Smooth muscle cell (in vitro differentiated cells): ENCODE measurements around the gene RBMS1. TPM values are rescaled to one million over a fixed set of nuclear protein-coding genes. Genes with fewer than 3 reads are reported as not detected.

Experiments
- DNase-seq: peaks from one replicate; lab custom pipeline; 2025; ENCODE audit not compliant: unreplicated experiment; lab: John Stamatoyannopoulos, UW
- H2AFZ ChIP-seq: fragments of 200-600 bp; sonication (generic); 2 replicates; pipeline ENCODE4 v1.6.0; 2016; ENCODE audit warnings: antibody characterized with exemption, low read depth, mild to moderate bottlenecking
- H3F3A ChIP-seq: fragments of 200-600 bp; sonication (generic); 2 replicates; pipeline ENCODE4 v1.6.0; 2017; ENCODE audit warnings: antibody characterized with exemption, low read depth
- H3K27ac ChIP-seq: fragments of 200-600 bp; sonication (generic); 2 replicates; pipeline ENCODE4 v1.5.1; 2016; ENCODE audit warnings: low read depth, mild to moderate bottlenecking
- H3K27me3 ChIP-seq: fragments of 200-600 bp; sonication (generic); 2 replicates; pipeline ENCODE4 v1.6.1; 2016; ENCODE audit warnings: low read depth, mild to moderate bottlenecking
- H3K36me3 ChIP-seq: fragments of 200-600 bp; sonication (generic); 2 replicates; pipeline ENCODE4 v1.5.1; 2016; ENCODE audit warnings: low read depth
- H3K4me1 ChIP-seq: fragments of 200-600 bp; sonication (generic); 2 replicates; pipeline ENCODE4 v1.5.1; 2016; ENCODE audit warnings: low read depth
- H3K4me2 ChIP-seq: fragments of 200-600 bp; sonication (generic); 2 replicates; pipeline ENCODE4 v1.6.0; 2016; ENCODE audit warnings: mild to moderate bottlenecking
- H3K4me3 ChIP-seq: fragments of 200-600 bp; sonication (generic); 2 replicates; pipeline ENCODE4 v1.5.1; 2016; ENCODE audit warnings: mild to moderate bottlenecking
- H3K79me2 ChIP-seq: fragments of 200-600 bp; sonication (generic); 2 replicates; pipeline ENCODE4 v1.6.0; 2016; ENCODE audit warnings: low read depth, mild to moderate bottlenecking
- H3K9ac ChIP-seq: fragments of 200-600 bp; sonication (generic); 2 replicates; pipeline ENCODE4 v1.6.0; 2016; ENCODE audit warnings: low read depth
- H3K9me3 ChIP-seq: fragments of 200-600 bp; sonication (generic); replicated peaks from 2 replicates; pipeline ENCODE4 v1.5.1; 2016; ENCODE audit warnings: low read depth
- H4K20me1 ChIP-seq: fragments of 200-600 bp; sonication (generic); 2 replicates; pipeline ENCODE4 v1.6.0; 2016; ENCODE audit warnings: low read depth
- CTCF ChIP-seq: fragments of 200-600 bp; sonication (generic); IDR thresholded peaks from 2 replicates; pipeline ENCODE4 v1.5.1; 2017; ENCODE audit warnings: borderline replicate concordance, mild to moderate bottlenecking, antibody characterized with exemption; ENCODE audit not compliant: insufficient read depth, poor library complexity, severe bottlenecking
- whole genome bisulfite sequencing: methylation state at CpG from one replicate; pipeline ENCODE4 v1.1.7; 2016; ENCODE audit warnings: low lambda C conversion rate; 5-methylcytosine and 5-hydroxymethylcytosine counted together
- polyA plus RNA-seq: library from polyadenylated mRNA; unstranded; fragments of >200 nt; fragmentation: Nextera tagmentation; extraction: Ambion mirVana; gene quantifications from 2 replicates; pipeline ENCODE4 v1.2.1, GENCODE V29; 2016
- total RNA-seq: library from RNA; depleted of rRNA; stranded (reverse); fragments of >200 nt; gene quantifications from 2 replicates; pipeline ENCODE4 v1.2.3, GENCODE V29; 2014

The RBMS1 gene
- 142 and 160 TPM in 2 replicates for total RNA-seq
- polyA plus RNA-seq = 103 and 116 TPM in 2 replicates

- DNase-seq = peak; percentile 23
- Histone ChIP-seq H3K79me2 (peaks cover 52% of the 10 kb centered on the region), H3K36me3 (no peaks in the 10 kb centered on the region), H2AFZ (peak within 1 kb of the TSS; percentile 73), H3K4me2 (peak within 1 kb of the TSS; percentile 100), H3K9ac (peak within 1 kb of the TSS; percentile 99), H4K20me1 (peaks cover 32% of the 10 kb centered on the region), H3F3A (no peaks in the 10 kb centered on the region), H3K4me1 (peaks cover 12% of the 10 kb centered on the region), H3K27ac (peak within 1 kb of the TSS; percentile 99), H3K27me3 (no peaks in the 10 kb centered on the region), H3K4me3 (peak within 1 kb of the TSS; percentile 99), H3K9me3 (no peaks in the 10 kb centered on the region)
- under 1% methylated on average over 30 of the region's 66 CpGs for WGBS
- no peak for TF ChIP-seq CTCF
These were observed at the start of gene RBMS1 for GRCh38 chr2:160493227-160494028. TSS of gene RBMS1 (minus strand) at chr2:160493807. CDS start at chr2:160493363, 444 bp downstream.

- H3F3A ChIP-seq = no peaks in the 10 kb centered on the region
- H2AFZ ChIP-seq = no peak overlapping the region
- H3K4me2 ChIP-seq = no peak overlapping the region
- no peaks in the 10 kb centered on the region for H3K79me2 ChIP-seq
- H3K9me3 ChIP-seq = no peaks in the 10 kb centered on the region
- H3K4me3 ChIP-seq = no peak overlapping the region
- H3K9ac ChIP-seq = no peak overlapping the region
- H3K27me3 ChIP-seq = no peaks in the 10 kb centered on the region
- no peaks in the 10 kb centered on the region for H4K20me1 ChIP-seq
- TF ChIP-seq CTCF = no peak
- H3K36me3 ChIP-seq = no peaks in the 10 kb centered on the region
- H3K27ac ChIP-seq = no peak overlapping the region
- no peak for DNase-seq
- H3K4me1 ChIP-seq = no peaks in the 10 kb centered on the region
- WGBS = 85% methylated on average over 3 of the region's 3 CpGs
These were observed 48.1 kb upstream of the RBMS1 start for GRCh38 chr2:160541745-160542144.

GRCh38 chr2:160538559-160539355 lies 45.1 kb upstream of the RBMS1 start:
- Histone ChIP-seq H2AFZ (peak overlapping the region; percentile 28), H3F3A (no peaks in the 10 kb centered on the region), H3K27ac (no peak overlapping the region), H3K4me3 (no peak overlapping the region), H3K79me2 (no peaks in the 10 kb centered on the region), H3K9ac (no peak overlapping the region), H3K9me3 (no peaks in the 10 kb centered on the region), H3K4me1 (peaks cover 2% of the 10 kb centered on the region), H4K20me1 (no peaks in the 10 kb centered on the region), H3K4me2 (no peak overlapping the region), H3K36me3 (no peaks in the 10 kb centered on the region), H3K27me3 (no peaks in the 10 kb centered on the region)
- TF ChIP-seq CTCF = no peak
- 67% methylated on average over 5 of the region's 5 CpGs for WGBS
- no peak for DNase-seq
